Liver (tissue), 3 donors: ENCODE measurements around the gene VOPP1.

ENCODE experiments used
- FOXA2 ChIP-seq: IDR thresholded peaks from 2 replicates; pipeline ENCODE4 v1.6.1; 2016; ENCODE audit warnings: antibody characterized with exemption
- HNF4G ChIP-seq: IDR thresholded peaks from 2 replicates; pipeline ENCODE4 v1.6.1; 2016; ENCODE audit warnings: antibody characterized with exemption
- RAD21 ChIP-seq, 2 donors: IDR thresholded peaks; 2 replicates each; pipeline ENCODE4 v1.6.1; 2016; ENCODE audit warnings: antibody characterized with exemption in 2 of 2, mild to moderate bottlenecking in 2 of 2
- SP1 ChIP-seq: IDR thresholded peaks from 2 replicates; pipeline ENCODE4 v1.6.1; 2018; ENCODE audit warnings: antibody characterized with exemption, mild to moderate bottlenecking
- TAF1 ChIP-seq: conservative IDR thresholded peaks from 2 replicates; pipeline ENCODE4 v1.6.1; 2016; ENCODE audit warnings: antibody characterized with exemption, mild to moderate bottlenecking
- TF ChIP-seq, protein P1 (sequence below): IDR thresholded peaks from 2 replicates; pipeline ENCODE4 v1.6.1; 2016; ENCODE audit warnings: antibody characterized with exemption
- TF ChIP-seq, protein P2 (sequence below): IDR thresholded peaks from 2 replicates; pipeline ENCODE4 v1.6.1; 2016; ENCODE audit warnings: antibody characterized with exemption, mild to moderate bottlenecking
- TF ChIP-seq, protein P3 (sequence below): fragments of 150-350 bp; IDR thresholded peaks from 2 replicates; pipeline ENCODE4 v1.5.1; 2017; ENCODE audit warnings: improper control_type of control experiment, low read depth, low read length; ENCODE audit not compliant: missing input control
- TF ChIP-seq, protein P4 (sequence below): IDR thresholded peaks from 2 replicates; pipeline ENCODE4 v1.6.1; 2016; ENCODE audit warnings: antibody characterized with exemption
- donor health status: healthy.
- donor health status: healthy.

DNA sequence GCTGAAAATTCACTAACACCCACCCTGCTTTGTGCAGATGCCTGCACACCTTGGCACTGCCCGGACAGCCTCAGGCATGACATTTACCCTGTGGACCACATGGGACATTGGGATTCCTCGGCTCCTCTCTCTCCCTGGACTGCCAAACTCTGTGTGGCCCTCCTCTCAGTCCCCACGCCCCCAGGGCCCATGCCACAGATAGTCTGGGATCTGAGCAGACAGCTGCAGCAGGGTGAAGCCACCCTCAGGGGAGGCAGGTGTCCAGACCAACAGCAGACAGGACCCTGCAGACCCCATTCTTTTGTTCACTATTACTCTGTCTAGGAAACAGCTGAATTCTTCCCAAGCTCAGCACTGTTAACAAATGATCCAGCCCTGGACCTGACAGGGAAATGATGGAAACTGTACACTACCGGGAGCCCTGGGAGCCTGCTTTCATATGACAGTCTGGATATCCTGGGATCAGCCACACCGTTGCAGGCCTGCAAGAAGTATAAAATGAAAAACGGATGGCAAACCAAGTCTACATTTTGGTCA, 83.4 kb downstream of the VOPP1 start:
- TF ChIP-seq SP1 = no peak
- TF ChIP-seq, protein P1, sequence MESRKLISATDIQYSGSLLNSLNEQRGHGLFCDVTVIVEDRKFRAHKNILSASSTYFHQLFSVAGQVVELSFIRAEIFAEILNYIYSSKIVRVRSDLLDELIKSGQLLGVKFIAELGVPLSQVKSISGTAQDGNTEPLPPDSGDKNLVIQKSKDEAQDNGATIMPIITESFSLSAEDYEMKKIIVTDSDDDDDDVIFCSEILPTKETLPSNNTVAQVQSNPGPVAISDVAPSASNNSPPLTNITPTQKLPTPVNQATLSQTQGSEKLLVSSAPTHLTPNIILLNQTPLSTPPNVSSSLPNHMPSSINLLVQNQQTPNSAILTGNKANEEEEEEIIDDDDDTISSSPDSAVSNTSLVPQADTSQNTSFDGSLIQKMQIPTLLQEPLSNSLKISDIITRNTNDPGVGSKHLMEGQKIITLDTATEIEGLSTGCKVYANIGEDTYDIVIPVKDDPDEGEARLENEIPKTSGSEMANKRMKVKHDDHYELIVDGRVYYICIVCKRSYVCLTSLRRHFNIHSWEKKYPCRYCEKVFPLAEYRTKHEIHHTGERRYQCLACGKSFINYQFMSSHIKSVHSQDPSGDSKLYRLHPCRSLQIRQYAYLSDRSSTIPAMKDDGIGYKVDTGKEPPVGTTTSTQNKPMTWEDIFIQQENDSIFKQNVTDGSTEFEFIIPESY = no peak
- TF ChIP-seq, protein P2, sequence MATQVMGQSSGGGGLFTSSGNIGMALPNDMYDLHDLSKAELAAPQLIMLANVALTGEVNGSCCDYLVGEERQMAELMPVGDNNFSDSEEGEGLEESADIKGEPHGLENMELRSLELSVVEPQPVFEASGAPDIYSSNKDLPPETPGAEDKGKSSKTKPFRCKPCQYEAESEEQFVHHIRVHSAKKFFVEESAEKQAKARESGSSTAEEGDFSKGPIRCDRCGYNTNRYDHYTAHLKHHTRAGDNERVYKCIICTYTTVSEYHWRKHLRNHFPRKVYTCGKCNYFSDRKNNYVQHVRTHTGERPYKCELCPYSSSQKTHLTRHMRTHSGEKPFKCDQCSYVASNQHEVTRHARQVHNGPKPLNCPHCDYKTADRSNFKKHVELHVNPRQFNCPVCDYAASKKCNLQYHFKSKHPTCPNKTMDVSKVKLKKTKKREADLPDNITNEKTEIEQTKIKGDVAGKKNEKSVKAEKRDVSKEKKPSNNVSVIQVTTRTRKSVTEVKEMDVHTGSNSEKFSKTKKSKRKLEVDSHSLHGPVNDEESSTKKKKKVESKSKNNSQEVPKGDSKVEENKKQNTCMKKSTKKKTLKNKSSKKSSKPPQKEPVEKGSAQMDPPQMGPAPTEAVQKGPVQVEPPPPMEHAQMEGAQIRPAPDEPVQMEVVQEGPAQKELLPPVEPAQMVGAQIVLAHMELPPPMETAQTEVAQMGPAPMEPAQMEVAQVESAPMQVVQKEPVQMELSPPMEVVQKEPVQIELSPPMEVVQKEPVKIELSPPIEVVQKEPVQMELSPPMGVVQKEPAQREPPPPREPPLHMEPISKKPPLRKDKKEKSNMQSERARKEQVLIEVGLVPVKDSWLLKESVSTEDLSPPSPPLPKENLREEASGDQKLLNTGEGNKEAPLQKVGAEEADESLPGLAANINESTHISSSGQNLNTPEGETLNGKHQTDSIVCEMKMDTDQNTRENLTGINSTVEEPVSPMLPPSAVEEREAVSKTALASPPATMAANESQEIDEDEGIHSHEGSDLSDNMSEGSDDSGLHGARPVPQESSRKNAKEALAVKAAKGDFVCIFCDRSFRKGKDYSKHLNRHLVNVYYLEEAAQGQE = no peak
- no peak for TF ChIP-seq RAD21 (IDR thresholded peaks at IDR 0.05)
- no peak for TF ChIP-seq TAF1
- TF ChIP-seq FOXA2 = no peak
- TF ChIP-seq HNF4G = no peak
- TF ChIP-seq, protein P3, sequence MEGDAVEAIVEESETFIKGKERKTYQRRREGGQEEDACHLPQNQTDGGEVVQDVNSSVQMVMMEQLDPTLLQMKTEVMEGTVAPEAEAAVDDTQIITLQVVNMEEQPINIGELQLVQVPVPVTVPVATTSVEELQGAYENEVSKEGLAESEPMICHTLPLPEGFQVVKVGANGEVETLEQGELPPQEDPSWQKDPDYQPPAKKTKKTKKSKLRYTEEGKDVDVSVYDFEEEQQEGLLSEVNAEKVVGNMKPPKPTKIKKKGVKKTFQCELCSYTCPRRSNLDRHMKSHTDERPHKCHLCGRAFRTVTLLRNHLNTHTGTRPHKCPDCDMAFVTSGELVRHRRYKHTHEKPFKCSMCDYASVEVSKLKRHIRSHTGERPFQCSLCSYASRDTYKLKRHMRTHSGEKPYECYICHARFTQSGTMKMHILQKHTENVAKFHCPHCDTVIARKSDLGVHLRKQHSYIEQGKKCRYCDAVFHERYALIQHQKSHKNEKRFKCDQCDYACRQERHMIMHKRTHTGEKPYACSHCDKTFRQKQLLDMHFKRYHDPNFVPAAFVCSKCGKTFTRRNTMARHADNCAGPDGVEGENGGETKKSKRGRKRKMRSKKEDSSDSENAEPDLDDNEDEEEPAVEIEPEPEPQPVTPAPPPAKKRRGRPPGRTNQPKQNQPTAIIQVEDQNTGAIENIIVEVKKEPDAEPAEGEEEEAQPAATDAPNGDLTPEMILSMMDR = no peak
- TF ChIP-seq, protein P4, sequence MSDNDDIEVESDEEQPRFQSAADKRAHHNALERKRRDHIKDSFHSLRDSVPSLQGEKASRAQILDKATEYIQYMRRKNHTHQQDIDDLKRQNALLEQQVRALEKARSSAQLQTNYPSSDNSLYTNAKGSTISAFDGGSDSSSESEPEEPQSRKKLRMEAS = no peak
